Vagina (tissue), 2 donors: Measurements from ENCODE around the gene IQSEC1.

ENCODE experiments used
- POLR2AphosphoS5 ChIP-seq, 2 donors: sonication (generic); formaldehyde crosslinking; IDR thresholded peaks; one replicate each; pipeline ENCODE4 v1.9.0; 2017; ENCODE audit warnings: antibody characterized with exemption in 2 of 2, mild to moderate bottlenecking in 2 of 2, low read depth in 1 of 2; ENCODE audit not compliant: insufficient read depth in 1 of 2
- TF ChIP-seq, protein P1 (sequence below), 3 experiments: fragments of 450-650 bp in 2 of 3; fragments of 200-600 bp in 1 of 3; sonication (generic) in 1 of 3; IDR thresholded peaks; one replicate each; pipeline ENCODE4 v1.5.1; 2017 to 2019; ENCODE audit warnings: antibody characterized with exemption in 3 of 3, mild to moderate bottlenecking in 2 of 3, moderate library complexity in 2 of 3

DNA sequence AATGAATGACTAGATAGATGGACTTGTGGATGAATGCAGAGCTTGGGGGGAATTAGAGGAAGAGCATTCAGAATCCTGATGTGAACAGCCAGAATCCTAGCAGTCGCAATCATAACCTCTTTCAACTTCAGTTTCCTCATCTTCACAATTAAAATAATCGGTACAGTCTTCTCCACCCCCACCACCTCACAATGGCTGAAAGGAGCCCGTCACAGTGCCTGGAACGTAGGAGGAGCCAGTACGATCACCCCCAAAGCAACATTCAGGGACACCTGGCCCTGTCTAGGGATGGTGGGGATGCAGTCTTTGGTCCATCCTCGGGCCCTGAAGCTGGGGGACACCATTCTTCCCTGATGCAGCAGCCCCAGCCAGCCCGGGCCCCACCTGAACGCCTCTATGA lies 151.5 kb downstream of the IQSEC1 start:
- TF ChIP-seq POLR2AphosphoS5 (IDR thresholded peaks at IDR 0.05; ENCODE audit: insufficient read depth in 1 of 2, low read depth in 1 of 2): no peak
- TF ChIP-seq, protein P1, sequence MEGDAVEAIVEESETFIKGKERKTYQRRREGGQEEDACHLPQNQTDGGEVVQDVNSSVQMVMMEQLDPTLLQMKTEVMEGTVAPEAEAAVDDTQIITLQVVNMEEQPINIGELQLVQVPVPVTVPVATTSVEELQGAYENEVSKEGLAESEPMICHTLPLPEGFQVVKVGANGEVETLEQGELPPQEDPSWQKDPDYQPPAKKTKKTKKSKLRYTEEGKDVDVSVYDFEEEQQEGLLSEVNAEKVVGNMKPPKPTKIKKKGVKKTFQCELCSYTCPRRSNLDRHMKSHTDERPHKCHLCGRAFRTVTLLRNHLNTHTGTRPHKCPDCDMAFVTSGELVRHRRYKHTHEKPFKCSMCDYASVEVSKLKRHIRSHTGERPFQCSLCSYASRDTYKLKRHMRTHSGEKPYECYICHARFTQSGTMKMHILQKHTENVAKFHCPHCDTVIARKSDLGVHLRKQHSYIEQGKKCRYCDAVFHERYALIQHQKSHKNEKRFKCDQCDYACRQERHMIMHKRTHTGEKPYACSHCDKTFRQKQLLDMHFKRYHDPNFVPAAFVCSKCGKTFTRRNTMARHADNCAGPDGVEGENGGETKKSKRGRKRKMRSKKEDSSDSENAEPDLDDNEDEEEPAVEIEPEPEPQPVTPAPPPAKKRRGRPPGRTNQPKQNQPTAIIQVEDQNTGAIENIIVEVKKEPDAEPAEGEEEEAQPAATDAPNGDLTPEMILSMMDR (IDR thresholded peaks at IDR 0.05): no peak
